PC-3 (cell line): ENCODE results near the gene DYNC2I2. TPM values are rescaled to one million over a fixed set of nuclear protein-coding genes. Genes with fewer than 3 reads are reported as not detected.

Experiments
- ATAC-seq: fragments of 200-7000 bp; cut with Tn5 transposase; 2 replicates; pipeline ENCODE4 v1.9.1; 2020; ENCODE audit warnings: mild to moderate bottlenecking, moderate library complexity
- BruUV-seq: library from RNA; stranded (reverse); fragments of 400-500 nt; replicated peaks from 2 replicates; lab custom pipeline; 2021; lab: Mats Ljungman, UMichigan
- CTCF ChIA-PET: fragments of 300-600 bp; sonication (Branson Sonifier 250); formaldehyde crosslinking; loops from one replicate; lab custom pipeline; 2022; ENCODE audit warnings: antibody characterized with exemption; lab: Charles Lee
- POLR2A ChIA-PET: fragments of 300-600 bp; sonication (Branson Sonifier 250); formaldehyde crosslinking; loops from one replicate; lab custom pipeline; 2022; ENCODE audit warnings: antibody characterized with exemption; ENCODE audit not compliant: unreplicated experiment; lab: Charles Lee
- DNase-seq: peaks from one replicate; pipeline ENCODE4 v3.0.0-alpha.2; 2015
- H2AFZ ChIP-seq: fragments of 300-600 bp; sonication (generic); 2 replicates; pipeline ENCODE4 v1.6.0; 2016; ENCODE audit warnings: antibody characterized with exemption, low read length
- H3F3A ChIP-seq: fragments of 300-600 bp; sonication (generic); one replicate; pipeline ENCODE4 v1.6.0; 2017; ENCODE audit warnings: antibody characterized with exemption, low read length, control low read depth, mild to moderate bottlenecking; ENCODE audit not compliant: unreplicated experiment
- H3K27ac ChIP-seq: fragments of 300-600 bp; sonication (generic); 2 replicates; pipeline ENCODE4 v1.5.1; 2016; ENCODE audit warnings: mild to moderate bottlenecking, low read length
- H3K27me3 ChIP-seq: fragments of 300-600 bp; sonication (generic); 2 replicates; pipeline ENCODE4 v1.6.1; 2016; ENCODE audit warnings: low read length, mixed read lengths
- H3K36me3 ChIP-seq: fragments of 300-600 bp; sonication (generic); 2 replicates; pipeline ENCODE4 v1.6.1; 2016; ENCODE audit warnings: low read depth, mixed run types, low read length, mixed read lengths
- H3K4me1 ChIP-seq: fragments of 300-600 bp; sonication (generic); 2 replicates; pipeline ENCODE4 v1.5.1; 2016; ENCODE audit warnings: low read length; ENCODE audit not compliant: insufficient read depth
- H3K4me2 ChIP-seq: fragments of 300-600 bp; sonication (generic); 2 replicates; pipeline ENCODE4 v1.6.0; 2016; ENCODE audit warnings: low read length
- H3K4me3 ChIP-seq: fragments of 300-600 bp; sonication (generic); 2 replicates; pipeline ENCODE4 v1.5.1; 2016; ENCODE audit warnings: mild to moderate bottlenecking, low read length, mixed read lengths
- H3K79me2 ChIP-seq: fragments of 300-600 bp; sonication (generic); 2 replicates; pipeline ENCODE4 v1.6.1; 2017; ENCODE audit warnings: low read length, mixed read lengths
- H3K9ac ChIP-seq: fragments of 300-600 bp; sonication (generic); 2 replicates; pipeline ENCODE4 v1.6.0; 2016; ENCODE audit warnings: mild to moderate bottlenecking, low read length
- H3K9me2 ChIP-seq: fragments of 300-600 bp; sonication (generic); replicated peaks from 2 replicates; pipeline ENCODE4 v1.6.1; 2016; ENCODE audit warnings: mixed run types, low read length, mixed read lengths
- H3K9me3 ChIP-seq: fragments of 300-600 bp; sonication (generic); 2 replicates; pipeline ENCODE4 v1.6.1; 2016; ENCODE audit warnings: low read length, mixed read lengths
- H4K20me1 ChIP-seq: fragments of 300-600 bp; sonication (generic); 2 replicates; pipeline ENCODE4 v1.6.1; 2016; ENCODE audit warnings: low read length, mixed read lengths
- CTCF ChIP-seq: fragments of 300-600 bp; sonication (generic); conservative IDR thresholded peaks from 2 replicates; pipeline ENCODE4 v1.5.1; 2017; ENCODE audit warnings: antibody characterized with exemption, low read depth, mild to moderate bottlenecking, low read length
- EZH2 ChIP-seq: fragments of 300-600 bp; sonication (generic); IDR thresholded peaks from one replicate; pipeline ENCODE4 v1.6.1; 2017; ENCODE audit warnings: antibody characterized with exemption, mild to moderate bottlenecking, low read length; ENCODE audit not compliant: unreplicated experiment
- EZH2phosphoT487 ChIP-seq: fragments of 300-600 bp; sonication (generic); IDR thresholded peaks from 2 replicates; pipeline ENCODE4 v1.6.1; 2018; ENCODE audit warnings: mild to moderate bottlenecking, antibody characterized with exemption, low read length, borderline replicate concordance
- intact Hi-C: fragments of 100-400 bp; cut with micrococcal nuclease; formaldehyde crosslinking; loops from 2 replicates; pipeline ENCODE4 v1.9.0; 2023
- total RNA-seq: library from RNA; depleted of rRNA; stranded (reverse); fragments of >200 nt; gene quantifications from 2 replicates; pipeline ENCODE4 v1.2.3, GENCODE V29; 2014

DYNC2I2 gene
- total RNA-seq, 1 experiment from 2014 or later = 196 TPM

GRCh38 chr9:128631636-128632035 lies 25.0 kb downstream of the DYNC2I2 start:
- POLR2A ChIA-PET = no interaction called here
- intact Hi-C loops = no loop called here
- H3K27ac ChIP-seq = no peak overlapping the region

GRCh38 chr9:128629852-128630545 lies 26.6 kb downstream of the DYNC2I2 start:
- H3K9me2 ChIP-seq = no peaks in the 10 kb centered on the region
- no peaks in the 10 kb centered on the region for H3K79me2 ChIP-seq
- H3K9ac ChIP-seq = no peak overlapping the region
- no peak overlapping the region for H3K4me3 ChIP-seq
- no peaks in the 10 kb centered on the region for H3K27me3 ChIP-seq
- no peak overlapping the region for H3K4me2 ChIP-seq
- TF ChIP-seq EZH2phosphoT487 (no peak), CTCF (no peak), EZH2 (no peak)
- H2AFZ ChIP-seq = no peak overlapping the region
- H3K27ac ChIP-seq = no peak overlapping the region
- no peaks in the 10 kb centered on the region for H4K20me1 ChIP-seq
- no peaks in the 10 kb centered on the region for H3F3A ChIP-seq
- DNase-seq = no peak
- intact Hi-C loops = no loop called here
- H3K36me3 ChIP-seq = no peaks in the 10 kb centered on the region; the same call in 1 of the 2 replicates
- ATAC-seq = no peak
- no peaks in the 10 kb centered on the region for H3K9me3 ChIP-seq
- no TSS peak for BruUV-seq
- H3K4me1 ChIP-seq = peaks cover 4% of the 10 kb centered on the region
- CTCF ChIA-PET = no interaction called here
- POLR2A ChIA-PET = no interaction called here

More at GRCh38 chr9:128631636-128632035, 25.0 kb downstream of the DYNC2I2 start:
- H3K79me2 ChIP-seq = no peaks in the 10 kb centered on the region
- H3K36me3 ChIP-seq = no peaks in the 10 kb centered on the region; the same call in 1 of the 2 replicates
- no TSS peak for BruUV-seq
- no peaks in the 10 kb centered on the region for H3K9me3 ChIP-seq
- no peak overlapping the region for H2AFZ ChIP-seq
- H3K4me3 ChIP-seq = no peak overlapping the region
- H3K9me2 ChIP-seq = no peaks in the 10 kb centered on the region
- DNase-seq (no peak), ATAC-seq (no peak)
- H3K27me3 ChIP-seq = no peaks in the 10 kb centered on the region
- no peak overlapping the region for H3K4me2 ChIP-seq
- H4K20me1 ChIP-seq = no peaks in the 10 kb centered on the region
- TF ChIP-seq EZH2phosphoT487 (no peak), EZH2 (no peak)
- no peak overlapping the region for H3K9ac ChIP-seq
- peaks cover 19% of the 10 kb centered on the region for H3K4me1 ChIP-seq
- no peaks in the 10 kb centered on the region for H3F3A ChIP-seq
- CTCF ChIA-PET = no interaction called here

- CTCF ChIA-PET = no interaction called here
- no peaks in the 10 kb centered on the region for H3K9me2 ChIP-seq
- no TSS peak for BruUV-seq
- POLR2A ChIA-PET = no interaction called here
- no peaks in the 10 kb centered on the region for H3K9me3 ChIP-seq
- no peak overlapping the region for H3K27ac ChIP-seq
- intact Hi-C loops = no loop called here
- H3K79me2 ChIP-seq = no peaks in the 10 kb centered on the region
- ATAC-seq (no peak), DNase-seq (no peak)
- no peak overlapping the region for H3K9ac ChIP-seq
- H2AFZ ChIP-seq = no peak overlapping the region
- H4K20me1 ChIP-seq = no peaks in the 10 kb centered on the region
- H3K4me3 ChIP-seq = no peak overlapping the region
- no peaks in the 10 kb centered on the region; the same call in 1 of the 2 replicates for H3K36me3 ChIP-seq
- H3K27me3 ChIP-seq = no peaks in the 10 kb centered on the region
- H3K4me1 ChIP-seq = no peaks in the 10 kb centered on the region
- H3F3A ChIP-seq = no peaks in the 10 kb centered on the region
- H3K4me2 ChIP-seq = no peak overlapping the region
- TF ChIP-seq CTCF = no peak
- TF ChIP-seq EZH2 = no peak
- no peak for TF ChIP-seq EZH2phosphoT487
Measured at GRCh38 chr9:128629136-128629535, 27.5 kb downstream of the DYNC2I2 start.
